D721Med (cell line): ENCODE measurements around the gene GREM2.

Experiments
- DNase-seq: peaks from one replicate; pipeline ENCODE4 v3.0.0; 2011; ENCODE audit warnings: low spot score; ENCODE audit not compliant: insufficient read length
- FAIRE-seq: peaks from 2 replicates; lab custom pipeline; 2011; peaks lifted over from hg19 to GRCh38; lab: Jason Lieb, UNC
- CTCF ChIP-seq: IDR thresholded peaks from 2 replicates; pipeline ENCODE4 v1.5.1; 2012; ENCODE audit warnings: mild to moderate bottlenecking, control low read depth; ENCODE audit not compliant: insufficient read depth; ENCODE audit errors: missing control alignments

The GREM2 gene

GRCh38 chr1:240467895-240468294 lies 144.1 kb downstream of the GREM2 start:
- DNase-seq (no peak), FAIRE-seq (no peak)
- TF ChIP-seq CTCF, result no peak

- no peak for TF ChIP-seq CTCF
- FAIRE-seq (peak; percentile 74), DNase-seq (no peak)
These were observed 145.4 kb downstream of the GREM2 start for GRCh38 chr1:240466509-240466908.

GRCh38 chr1:240465531-240465940 lies 146.4 kb downstream of the GREM2 start:
- FAIRE-seq, result peak; percentile 16
- no peak for DNase-seq
- no peak for TF ChIP-seq CTCF

- no peak for TF ChIP-seq CTCF
- FAIRE-seq, result peak; percentile 81
- DNase-seq, result no peak
These were observed 147.9 kb downstream of the GREM2 start for GRCh38 chr1:240464099-240464498.

- FAIRE-seq (peak; percentile 97), DNase-seq (peak; percentile 26)
- no peak for TF ChIP-seq CTCF
These were observed 149.1 kb downstream of the GREM2 start for GRCh38 chr1:240462766-240463395.

- TF ChIP-seq CTCF, result no peak
- FAIRE-seq (no peak), DNase-seq (no peak)
These were observed 149.7 kb downstream of the GREM2 start for GRCh38 chr1:240462277-240462676.

- DNase-seq (no peak), FAIRE-seq (no peak)
- no peak for TF ChIP-seq CTCF
These were observed 154.8 kb downstream of the GREM2 start for GRCh38 chr1:240457203-240457602.
